Measurements from ENCODE around the gene MAPK8IP2. TPM values are rescaled to one million over a fixed set of nuclear protein-coding genes. Genes with fewer than 3 reads are reported as not detected.

Gene MAPK8IP2
- total and polyA plus RNA-seq, 2 of the 13 experiments (the other 11 are each of a cell fraction or from before 2014, with no cell fraction given): 1.3 to 2.6 TPM

DNA sequence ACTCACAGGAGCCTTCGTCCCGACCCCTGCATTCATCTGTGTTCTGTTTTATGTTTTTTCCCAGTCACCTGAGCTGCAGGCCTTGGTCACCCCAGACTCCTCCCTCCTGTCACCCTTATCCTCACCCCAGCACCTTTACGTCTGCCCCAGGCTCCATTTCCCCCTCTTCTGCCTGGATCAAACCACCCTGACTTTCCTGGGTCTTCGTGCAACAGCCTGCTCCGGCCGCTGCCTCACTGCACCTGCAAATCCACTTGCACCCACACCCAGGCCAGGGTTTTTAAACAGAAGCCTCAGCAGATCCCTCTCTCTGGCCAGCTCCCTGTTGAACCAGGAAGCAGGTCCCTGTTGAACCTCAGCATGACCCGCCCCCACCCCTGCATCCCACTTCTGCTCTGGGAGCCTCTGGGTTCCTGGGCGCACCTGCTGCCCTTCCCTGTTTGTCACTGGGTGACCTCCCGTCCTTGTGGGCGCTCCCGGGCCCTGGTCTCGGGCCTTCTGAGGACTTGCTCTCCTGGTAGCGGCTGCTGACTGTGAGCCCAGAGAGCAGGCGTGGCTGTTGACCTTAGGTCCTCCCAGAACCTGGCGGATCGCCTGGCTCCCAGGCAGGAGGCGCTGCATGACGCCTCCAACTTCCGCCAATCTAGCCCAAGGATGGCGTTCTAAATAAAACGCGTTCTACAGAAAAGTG, 12.8 kb downstream of the MAPK8IP2 start (continued):
- TF ChIP-seq, protein P1, sequence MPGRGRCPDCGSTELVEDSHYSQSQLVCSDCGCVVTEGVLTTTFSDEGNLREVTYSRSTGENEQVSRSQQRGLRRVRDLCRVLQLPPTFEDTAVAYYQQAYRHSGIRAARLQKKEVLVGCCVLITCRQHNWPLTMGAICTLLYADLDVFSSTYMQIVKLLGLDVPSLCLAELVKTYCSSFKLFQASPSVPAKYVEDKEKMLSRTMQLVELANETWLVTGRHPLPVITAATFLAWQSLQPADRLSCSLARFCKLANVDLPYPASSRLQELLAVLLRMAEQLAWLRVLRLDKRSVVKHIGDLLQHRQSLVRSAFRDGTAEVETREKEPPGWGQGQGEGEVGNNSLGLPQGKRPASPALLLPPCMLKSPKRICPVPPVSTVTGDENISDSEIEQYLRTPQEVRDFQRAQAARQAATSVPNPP (CRISPR knock-in tag; IDR thresholded peaks at IDR 0.05): no peak
- TF ChIP-seq, protein P2, sequence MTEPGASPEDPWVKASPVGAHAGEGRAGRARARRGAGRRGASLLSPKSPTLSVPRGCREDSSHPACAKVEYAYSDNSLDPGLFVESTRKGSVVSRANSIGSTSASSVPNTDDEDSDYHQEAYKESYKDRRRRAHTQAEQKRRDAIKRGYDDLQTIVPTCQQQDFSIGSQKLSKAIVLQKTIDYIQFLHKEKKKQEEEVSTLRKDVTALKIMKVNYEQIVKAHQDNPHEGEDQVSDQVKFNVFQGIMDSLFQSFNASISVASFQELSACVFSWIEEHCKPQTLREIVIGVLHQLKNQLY (CRISPR knock-in tag; IDR thresholded peaks at IDR 0.05): no peak
- TF ChIP-seq ZNF101 (CRISPR knock-in tag; IDR thresholded peaks at IDR 0.05; ENCODE audit: borderline replicate concordance, low read depth) (no peak), CCAR2 (optimal IDR thresholded peaks at IDR 0.05; ENCODE audit: low read depth, low read length) (no peak), MEIS2 (CRISPR knock-in tag; IDR thresholded peaks at IDR 0.05) (0 out of 2 replicates have a peak, but pooled peaks have one; percentile 42), NR2F6 (IDR thresholded peaks at IDR 0.05) (no peak), NR2F6 (CRISPR knock-in tag; IDR thresholded peaks at IDR 0.05) (peak; percentile 68), MXI1 (IDR thresholded peaks at IDR 0.05; ENCODE audit: borderline replicate concordance, low read depth, low read length) (peak; percentile 38; the same call in 1 of the 3 replicates), ZNF350 (CRISPR knock-in tag; IDR thresholded peaks at IDR 0.05; ENCODE audit: borderline replicate concordance, low read depth) (peak; percentile 30; the same call in 1 of the 2 replicates), ZNF567 (CRISPR knock-in tag; IDR thresholded peaks at IDR 0.05; ENCODE audit: borderline replicate concordance) (no peak), FLYWCH1 (CRISPR knock-in tag; IDR thresholded peaks at IDR 0.05) (no peak), ZNF670 (CRISPR knock-in tag; IDR thresholded peaks at IDR 0.05; ENCODE audit: borderline replicate concordance) (no peak), TOE1 (CRISPR knock-in tag; IDR thresholded peaks at IDR 0.05) (no peak), HOXA3 (CRISPR knock-in tag; IDR thresholded peaks at IDR 0.05) (peak; percentile 46), RXRB (CRISPR knock-in tag; IDR thresholded peaks at IDR 0.05; ENCODE audit: borderline replicate concordance) (peak; percentile 89), NRL (CRISPR knock-in tag; IDR thresholded peaks at IDR 0.05; ENCODE audit: borderline replicate concordance) (no peak), MEF2D (CRISPR knock-in tag; IDR thresholded peaks at IDR 0.05) (0 out of 2 replicates have a peak, but pooled peaks have one; percentile 15), TSC22D2 (CRISPR knock-in tag; IDR thresholded peaks at IDR 0.05; ENCODE audit: borderline replicate concordance) (no peak), NR2C2 (CRISPR knock-in tag; IDR thresholded peaks at IDR 0.05; ENCODE audit: borderline replicate concordance) (peak; percentile 31; the same call in 1 of the 2 replicates)
- TF ChIP-seq, protein P3, sequence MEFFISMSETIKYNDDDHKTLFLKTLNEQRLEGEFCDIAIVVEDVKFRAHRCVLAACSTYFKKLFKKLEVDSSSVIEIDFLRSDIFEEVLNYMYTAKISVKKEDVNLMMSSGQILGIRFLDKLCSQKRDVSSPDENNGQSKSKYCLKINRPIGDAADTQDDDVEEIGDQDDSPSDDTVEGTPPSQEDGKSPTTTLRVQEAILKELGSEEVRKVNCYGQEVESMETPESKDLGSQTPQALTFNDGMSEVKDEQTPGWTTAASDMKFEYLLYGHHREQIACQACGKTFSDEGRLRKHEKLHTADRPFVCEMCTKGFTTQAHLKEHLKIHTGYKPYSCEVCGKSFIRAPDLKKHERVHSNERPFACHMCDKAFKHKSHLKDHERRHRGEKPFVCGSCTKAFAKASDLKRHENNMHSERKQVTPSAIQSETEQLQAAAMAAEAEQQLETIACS (CRISPR knock-in tag; IDR thresholded peaks at IDR 0.05): no peak
- TF ChIP-seq, protein P4, sequence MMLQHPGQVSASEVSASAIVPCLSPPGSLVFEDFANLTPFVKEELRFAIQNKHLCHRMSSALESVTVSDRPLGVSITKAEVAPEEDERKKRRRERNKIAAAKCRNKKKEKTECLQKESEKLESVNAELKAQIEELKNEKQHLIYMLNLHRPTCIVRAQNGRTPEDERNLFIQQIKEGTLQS (CRISPR knock-in tag; IDR thresholded peaks at IDR 0.05): no peak
- TF ChIP-seq, protein P5, sequence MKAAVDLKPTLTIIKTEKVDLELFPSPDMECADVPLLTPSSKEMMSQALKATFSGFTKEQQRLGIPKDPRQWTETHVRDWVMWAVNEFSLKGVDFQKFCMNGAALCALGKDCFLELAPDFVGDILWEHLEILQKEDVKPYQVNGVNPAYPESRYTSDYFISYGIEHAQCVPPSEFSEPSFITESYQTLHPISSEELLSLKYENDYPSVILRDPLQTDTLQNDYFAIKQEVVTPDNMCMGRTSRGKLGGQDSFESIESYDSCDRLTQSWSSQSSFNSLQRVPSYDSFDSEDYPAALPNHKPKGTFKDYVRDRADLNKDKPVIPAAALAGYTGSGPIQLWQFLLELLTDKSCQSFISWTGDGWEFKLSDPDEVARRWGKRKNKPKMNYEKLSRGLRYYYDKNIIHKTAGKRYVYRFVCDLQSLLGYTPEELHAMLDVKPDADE (CRISPR knock-in tag; IDR thresholded peaks at IDR 0.05): no peak
- TF ChIP-seq, protein P6, sequence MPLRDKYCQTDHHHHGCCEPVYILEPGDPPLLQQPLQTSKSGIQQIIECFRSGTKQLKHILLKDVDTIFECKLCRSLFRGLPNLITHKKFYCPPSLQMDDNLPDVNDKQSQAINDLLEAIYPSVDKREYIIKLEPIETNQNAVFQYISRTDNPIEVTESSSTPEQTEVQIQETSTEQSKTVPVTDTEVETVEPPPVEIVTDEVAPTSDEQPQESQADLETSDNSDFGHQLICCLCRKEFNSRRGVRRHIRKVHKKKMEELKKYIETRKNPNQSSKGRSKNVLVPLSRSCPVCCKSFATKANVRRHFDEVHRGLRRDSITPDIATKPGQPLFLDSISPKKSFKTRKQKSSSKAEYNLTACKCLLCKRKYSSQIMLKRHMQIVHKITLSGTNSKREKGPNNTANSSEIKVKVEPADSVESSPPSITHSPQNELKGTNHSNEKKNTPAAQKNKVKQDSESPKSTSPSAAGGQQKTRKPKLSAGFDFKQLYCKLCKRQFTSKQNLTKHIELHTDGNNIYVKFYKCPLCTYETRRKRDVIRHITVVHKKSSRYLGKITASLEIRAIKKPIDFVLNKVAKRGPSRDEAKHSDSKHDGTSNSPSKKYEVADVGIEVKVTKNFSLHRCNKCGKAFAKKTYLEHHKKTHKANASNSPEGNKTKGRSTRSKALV (CRISPR knock-in tag; IDR thresholded peaks at IDR 0.05): no peak
